A549 (cell line): ENCODE measurements around the gene PTPRA. TPM values are rescaled to one million over a fixed set of nuclear protein-coding genes. Genes with fewer than 3 reads are reported as not detected.

ENCODE experiments used
- ATAC-seq, 2 experiments: fragments of 200-7000 bp in 1 of 2; fragments of >200 bp in 1 of 2; cut with Nextera tagmentation in 1 of 2; cut with Tn5 transposase in 1 of 2; 3 replicates each; pipeline versions ENCODE4 v1.8.0 to v1.9.1; 2018 to 2020; ENCODE audit warnings: mild to moderate bottlenecking in 1 of 2, moderate library complexity in 1 of 2
- CTCF ChIA-PET: fragments of 300-600 bp; sonication (Branson Sonifier 250); formaldehyde crosslinking; extraction: SDS; loops from one replicate; lab custom pipeline; 2021; ENCODE audit warnings: antibody characterized with exemption, inconsistent platforms; lab: Yijun Ruan, JAX
- POLR2A ChIA-PET: fragments of 350-600 bp; formaldehyde crosslinking; extraction: SDS; loops from one replicate; lab custom pipeline; 2021; ENCODE audit warnings: antibody characterized with exemption, inconsistent platforms; lab: Yijun Ruan, JAX
- DNase-seq, 2 experiments: peaks; one replicate each; pipeline versions ENCODE4 v3.0.0 to v3.0.0-alpha.2; 2011 to 2016; ENCODE audit warnings: low read depth in 1 of 2, low spot score in 1 of 2
- FAIRE-seq: peaks from 2 replicates; lab custom pipeline; 2011; peaks lifted over from hg19 to GRCh38; lab: Jason Lieb, UNC
- H3K27ac ChIP-seq, 2 experiments: fragments of >200 bp; sonication (Bioruptor Twin); formaldehyde crosslinking; 3 replicates each; pipeline ENCODE4 v1.5.1; 2016 to 2017
- H3K4me1 ChIP-seq: fragments of >200 bp; sonication (Bioruptor Twin); formaldehyde crosslinking; 3 replicates; pipeline ENCODE4 v1.6.1; 2016
- H3K4me2 ChIP-seq: fragments of >200 bp; sonication (Bioruptor Twin); formaldehyde crosslinking; 3 replicates; pipeline ENCODE4 v1.6.1; 2016
- H3K4me3 ChIP-seq: fragments of >200 bp; sonication (Bioruptor Twin); formaldehyde crosslinking; 3 replicates; pipeline ENCODE4 v1.5.1; 2016
- H3K9me3 ChIP-seq: fragments of >200 bp; sonication (Bioruptor Twin); formaldehyde crosslinking; 3 replicates; pipeline ENCODE4 v1.6.1; 2016
- BHLHE40 ChIP-seq: IDR thresholded peaks from 2 replicates; pipeline ENCODE4 v1.6.1; 2012; ENCODE audit warnings: low read depth, low read length, inconsistent platforms
- CBX8 ChIP-seq: fragments of 200-600 bp; sonication (generic); IDR thresholded peaks from 2 replicates; pipeline ENCODE4 v1.6.1; 2016
- ELK1 ChIP-seq: fragments of 150-350 bp; IDR thresholded peaks from 2 replicates; pipeline ENCODE4 v1.6.1; 2014; ENCODE audit warnings: low read depth, mild to moderate bottlenecking, low read length
- ESRRA ChIP-seq: fragments of 150-350 bp; IDR thresholded peaks from 2 replicates; pipeline ENCODE4 v1.6.1; 2014; ENCODE audit warnings: mild to moderate bottlenecking, low read length, borderline replicate concordance
- FOXS1 ChIP-seq: fragments of 250-450 bp; sonication (Bioruptor Pico); IDR thresholded peaks from 2 replicates; pipeline ENCODE4 v1.5.0; 2020; ENCODE audit warnings: mild to moderate bottlenecking, moderate library complexity
- HDAC2 ChIP-seq: fragments of 200-600 bp; sonication (generic); IDR thresholded peaks from 2 replicates; pipeline ENCODE4 v1.6.1; 2016
- HES2 ChIP-seq: fragments of >200 bp; sonication (Bioruptor Twin); formaldehyde crosslinking; IDR thresholded peaks from 2 replicates; pipeline ENCODE4 v1.6.1; 2016
- HEYL ChIP-seq: fragments of 250-450 bp; sonication (Bioruptor Pico); IDR thresholded peaks from 2 replicates; pipeline ENCODE4 v1.8.0; 2021; ENCODE audit warnings: mild to moderate bottlenecking, moderate library complexity
- JUNB ChIP-seq: fragments of >200 bp; sonication (Bioruptor Twin); formaldehyde crosslinking; IDR thresholded peaks from 2 replicates; pipeline ENCODE4 v1.6.1; 2016
- KDM5A ChIP-seq: fragments of 200-600 bp; sonication (generic); IDR thresholded peaks from 2 replicates; pipeline ENCODE4 v1.6.1; 2016; ENCODE audit warnings: antibody characterized with exemption, mild to moderate bottlenecking
- MAX ChIP-seq: IDR thresholded peaks from 2 replicates; pipeline ENCODE4 v1.6.1; 2012
- NFE2L2 ChIP-seq: fragments of 150-350 bp; conservative IDR thresholded peaks from 2 replicates; pipeline ENCODE4 v1.6.1; 2014; ENCODE audit warnings: low read length
- NR3C1 ChIP-seq: fragments of >200 bp; sonication (Bioruptor Twin); formaldehyde crosslinking; IDR thresholded peaks from 3 replicates; pipeline ENCODE4 v1.6.1; 2017
- POLR2A ChIP-seq: IDR thresholded peaks from 2 replicates; pipeline ENCODE4 v1.6.1; 2012; ENCODE audit warnings: mild to moderate bottlenecking, low read length
- RNF2 ChIP-seq: fragments of 200-600 bp; sonication (generic); IDR thresholded peaks from 2 replicates; pipeline ENCODE4 v1.6.1; 2016; ENCODE audit warnings: low read depth, mild to moderate bottlenecking, antibody characterized with exemption, moderate library complexity, borderline replicate concordance
- SMC3 ChIP-seq: fragments of >200 bp; sonication (Bioruptor Twin); formaldehyde crosslinking; IDR thresholded peaks from 3 replicates; pipeline ENCODE4 v1.6.1; 2018; ENCODE audit warnings: inconsistent platforms
- ZNF302 ChIP-seq: fragments of 250-450 bp; sonication (Bioruptor Pico); IDR thresholded peaks from 2 replicates; pipeline ENCODE4 v1.9.0; 2021; ENCODE audit warnings: inconsistent platforms, mild to moderate bottlenecking, moderate library complexity
- ZSCAN20 ChIP-seq: fragments of 250-450 bp; sonication (Bioruptor Pico); IDR thresholded peaks from 2 replicates; pipeline ENCODE4 v1.8.0; 2022; ENCODE audit warnings: mild to moderate bottlenecking, moderate library complexity
- WGBS: methylation state at CpG from one replicate; pipeline ENCODE4 v1.1.6; 2017; ENCODE audit errors: missing lambda C conversion rate; 5-methylcytosine and 5-hydroxymethylcytosine counted together
- polyA plus RNA-seq, 4 experiments: library from polyadenylated mRNA; depleted of rRNA in 3 of 4; stranded (reverse); fragments of >200 nt; fragmentation: RNase III in 1 of 4; extraction: RNeasy Plus Mini Kit Qiagen cat#74134 plus additional on column Dnase treatment in 1 of 4; gene quantifications; 2 replicates in 3 of 4; 3 replicates in 1 of 4; pipeline ENCODE4 v1.2.3, GENCODE V29; 2011 to 2017
- TF ChIP-seq, protein P1 (sequence below): fragments of >200 bp; sonication (Bioruptor Twin); formaldehyde crosslinking; IDR thresholded peaks from 3 replicates; pipeline ENCODE4 v1.6.1; 2016
- TF ChIP-seq, protein P2 (sequence below): fragments of 450-650 bp; IDR thresholded peaks from 2 replicates; pipeline ENCODE4 v1.6.1; 2014; ENCODE audit warnings: antibody characterized with exemption

PTPRA gene
- polyA plus RNA-seq, 2 of the 4 experiments (the other 2 are of a cell fraction): 29.2 to 83.2 TPM

GRCh38 chr20:2888224-2888955 is 15.1 kb downstream of the PTPRA start:
- no peak overlapping the region for H3K27ac ChIP-seq
- H3K4me1 ChIP-seq: peaks cover 11% of the 10 kb centered on the region; the same call in 2 of the 3 replicates
- ATAC-seq: no peak
- H3K9me3 ChIP-seq: no peaks in the 10 kb centered on the region
- no peak for FAIRE-seq
- ChIA-PET POLR2A (interaction anchor here (0.7 kb wide), 1 partner anchor 11 kb away, joined by 3 read pairs; no protein-coding TSS in a partner anchor), CTCF (interaction anchor here (1.0 to 2.1 kb wide), 7 partner anchors 10 to 132 kb away, joined by 3 to 8 read pairs (median 4); partner anchors contain the start of gene PTPRA)
- TF ChIP-seq HDAC2: no peak
- TF ChIP-seq SMC3: no peak
- TF ChIP-seq ZNF302 (CRISPR knock-in tag): no peak
- no peak for TF ChIP-seq NFE2L2
- no peak for TF ChIP-seq NR3C1
- TF ChIP-seq JUNB: no peak
- no peak for TF ChIP-seq ELK1
- no peak for TF ChIP-seq HEYL
- TF ChIP-seq KDM5A: no peak
- TF ChIP-seq MAX: no peak
- no peak for TF ChIP-seq ZSCAN20 (CRISPR knock-in tag)
- no peak for TF ChIP-seq FOXS1 (CRISPR knock-in tag)
- H3K4me3 ChIP-seq: no peak overlapping the region
- no peak for DNase-seq
- 93% methylated on average over 4 of the region's 4 CpGs for WGBS
- no peak overlapping the region for H3K4me2 ChIP-seq

DNA sequence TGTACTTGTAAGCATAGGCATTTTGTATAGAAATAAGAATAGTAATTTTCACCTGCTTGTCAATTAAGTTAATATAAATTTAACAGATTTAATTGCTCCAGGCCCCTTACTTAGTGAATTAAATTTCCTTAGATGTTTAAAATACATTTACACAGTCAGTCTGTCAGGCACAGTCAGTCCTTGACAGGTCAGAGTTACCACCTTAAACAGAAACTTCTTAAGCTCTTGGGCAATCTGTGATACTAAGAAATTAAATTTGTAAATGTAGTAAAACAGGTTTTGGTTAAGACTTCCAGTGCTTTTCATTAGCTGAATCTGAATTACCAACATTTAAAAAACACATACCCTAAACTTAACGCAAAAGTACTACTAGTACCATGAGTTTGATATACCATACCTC is 15.9 kb downstream of the PTPRA start:
- Histone ChIP-seq H3K4me1 (peaks cover 11% of the 10 kb centered on the region; the same call in 2 of the 3 replicates), H3K27ac (no peak overlapping the region), H3K4me3 (no peak overlapping the region), H3K9me3 (no peaks in the 10 kb centered on the region), H3K4me2 (no peak overlapping the region)
- no peak for DNase-seq
- ChIA-PET CTCF (interaction anchor here (0.7 to 2.1 kb wide), 3 partner anchors 11 to 164 kb away, joined by 3 to 8 read pairs (median 4); partner anchors contain the start of gene PTPRA), POLR2A (no interaction called here)
- no peak for ATAC-seq
- TF ChIP-seq POLR2A (no peak), CBX8 (no peak), RNF2 (no peak), ZNF302 (CRISPR knock-in tag) (no peak)
- TF ChIP-seq, protein P1, sequence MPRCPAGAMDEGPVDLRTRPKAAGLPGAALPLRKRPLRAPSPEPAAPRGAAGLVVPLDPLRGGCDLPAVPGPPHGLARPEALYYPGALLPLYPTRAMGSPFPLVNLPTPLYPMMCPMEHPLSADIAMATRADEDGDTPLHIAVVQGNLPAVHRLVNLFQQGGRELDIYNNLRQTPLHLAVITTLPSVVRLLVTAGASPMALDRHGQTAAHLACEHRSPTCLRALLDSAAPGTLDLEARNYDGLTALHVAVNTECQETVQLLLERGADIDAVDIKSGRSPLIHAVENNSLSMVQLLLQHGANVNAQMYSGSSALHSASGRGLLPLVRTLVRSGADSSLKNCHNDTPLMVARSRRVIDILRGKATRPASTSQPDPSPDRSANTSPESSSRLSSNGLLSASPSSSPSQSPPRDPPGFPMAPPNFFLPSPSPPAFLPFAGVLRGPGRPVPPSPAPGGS: no peak
- TF ChIP-seq, protein P2, sequence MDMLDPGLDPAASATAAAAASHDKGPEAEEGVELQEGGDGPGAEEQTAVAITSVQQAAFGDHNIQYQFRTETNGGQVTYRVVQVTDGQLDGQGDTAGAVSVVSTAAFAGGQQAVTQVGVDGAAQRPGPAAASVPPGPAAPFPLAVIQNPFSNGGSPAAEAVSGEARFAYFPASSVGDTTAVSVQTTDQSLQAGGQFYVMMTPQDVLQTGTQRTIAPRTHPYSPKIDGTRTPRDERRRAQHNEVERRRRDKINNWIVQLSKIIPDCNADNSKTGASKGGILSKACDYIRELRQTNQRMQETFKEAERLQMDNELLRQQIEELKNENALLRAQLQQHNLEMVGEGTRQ: no peak
- WGBS: 93% methylated on average over 1 of the region's 1 CpG
- FAIRE-seq: no peak

GRCh38 chr20:2889797-2890196 is 16.5 kb downstream of the PTPRA start:
- 96% methylated on average over 3 of the region's 3 CpGs for WGBS
- Histone ChIP-seq H3K9me3 (no peaks in the 10 kb centered on the region), H3K4me2 (no peak overlapping the region), H3K4me1 (peaks cover 11% of the 10 kb centered on the region; the same call in 2 of the 3 replicates), H3K4me3 (no peak overlapping the region), H3K27ac (no peak overlapping the region)
- POLR2A ChIA-PET: no interaction called here
- FAIRE-seq: no peak
- DNase-seq: no peak
- no peak for ATAC-seq
- CTCF ChIA-PET: interaction anchor here (0.7 kb wide), 1 partner anchor 164 kb away, joined by 3 read pairs; no protein-coding TSS in a partner anchor
- TF ChIP-seq HES2 (no peak), ESRRA (no peak), BHLHE40 (no peak), SMC3 (no peak)
